Upper lobe of left lung (tissue), 4 donors: ENCODE data around the gene SPATA46.

Experiments used
- CTCF ChIP-seq, 6 experiments: fragments of 450-650 bp in 4 of 6; fragments of 200-600 bp in 2 of 6; sonication (generic) in 2 of 6; IDR thresholded peaks; one replicate each; pipeline ENCODE4 v1.5.1; 2016 to 2019; ENCODE audit warnings: antibody characterized with exemption in 6 of 6
- EP300 ChIP-seq, 4 donors: sonication (generic); formaldehyde crosslinking; IDR thresholded peaks; one replicate each; pipeline ENCODE4 v1.5.1; 2017; ENCODE audit warnings: antibody characterized with exemption in 4 of 4, control low read depth in 2 of 4
- POLR2A ChIP-seq, 4 donors: fragments of 450-650 bp; IDR thresholded peaks; one replicate each; pipeline ENCODE4 v1.5.1; 2016 to 2017; ENCODE audit warnings: antibody characterized with exemption in 4 of 4, mild to moderate bottlenecking in 2 of 4

GRCh38 chr1:162365284-162366020, 11.2 kb downstream of the SPATA46 start:
- no peak for TF ChIP-seq CTCF (IDR thresholded peaks at IDR 0.05)
- no peak for TF ChIP-seq EP300 (IDR thresholded peaks at IDR 0.05)
- no peak for TF ChIP-seq POLR2A (IDR thresholded peaks at IDR 0.05)
